Subcutaneous abdominal adipose tissue (tissue), 5 donors: ENCODE results near the gene RASGRP2.

ENCODE experiments used
- H3K27ac ChIP-seq: one replicate; pipeline ENCODE4 v1.7.0; 2013; ENCODE audit warnings: low read depth, mild to moderate bottlenecking, inconsistent platforms, low read length, moderate library complexity
- H3K27me3 ChIP-seq, 5 donors: one replicate each; pipeline ENCODE4 v1.7.0; 2013; ENCODE audit warnings: low read length in 5 of 5, inconsistent platforms in 1 of 5; ENCODE audit not compliant: control insufficient read depth in 5 of 5, insufficient read depth in 4 of 5
- H3K36me3 ChIP-seq, 5 donors: one replicate each; pipeline ENCODE4 v1.7.0; 2013; ENCODE audit warnings: low read length in 5 of 5; ENCODE audit not compliant: control insufficient read depth in 5 of 5, insufficient read depth in 5 of 5
- H3K4me1 ChIP-seq, 5 donors: one replicate each; pipeline ENCODE4 v1.7.0; 2013; ENCODE audit warnings: low read length in 5 of 5, mild to moderate bottlenecking in 3 of 5, moderate library complexity in 1 of 5; ENCODE audit not compliant: control insufficient read depth in 5 of 5, insufficient read depth in 5 of 5
- H3K4me3 ChIP-seq, 5 donors: one replicate each; pipeline ENCODE4 v1.7.0; 2013; ENCODE audit warnings: low read length in 5 of 5, low read depth in 1 of 5
- H3K9ac ChIP-seq, 5 donors: one replicate each; pipeline ENCODE4 v1.7.0; 2013; ENCODE audit warnings: low read length in 5 of 5, mild to moderate bottlenecking in 4 of 5, moderate library complexity in 3 of 5
- H3K9me3 ChIP-seq, 5 donors: one replicate each; pipeline ENCODE4 v1.7.0; 2013; ENCODE audit warnings: low read length in 5 of 5; ENCODE audit not compliant: control insufficient read depth in 5 of 5
- donor health status: healthy.
- donor health status: healthy.
- donor health status: healthy.
- donor health status: healthy.
- donor health status: healthy.

Gene RASGRP2

DNA sequence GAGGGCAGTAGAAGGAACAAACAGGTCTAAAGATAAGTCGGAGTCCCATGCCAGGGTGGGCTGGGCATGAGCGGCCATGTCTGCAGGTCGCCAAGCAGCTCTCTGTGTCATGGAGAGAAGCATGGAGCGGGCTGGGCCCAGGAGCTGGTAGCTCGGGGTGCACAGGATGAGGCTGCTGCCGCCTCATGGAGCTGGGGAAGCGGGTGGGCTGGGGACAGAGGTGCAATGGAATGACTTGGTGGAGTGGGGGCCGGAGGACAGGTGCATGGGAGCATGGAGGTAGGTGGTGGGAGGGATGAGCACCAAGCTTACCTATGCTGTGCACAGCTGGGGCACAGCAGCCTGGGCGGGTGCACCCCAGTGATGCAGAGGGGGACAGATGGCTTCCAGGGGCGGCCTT is 24.5 kb downstream of the RASGRP2 start:
- H3K36me3 ChIP-seq = no peaks in the 10 kb centered on the region
- peaks cover 0 to 9% (median 5%) of the 10 kb centered on the region in 5 donors for H3K4me1 ChIP-seq
- no peak overlapping the region for H3K27ac ChIP-seq
- H3K9me3 ChIP-seq = peaks cover 0 to 3% (median 0%) of the 10 kb centered on the region in 5 donors
- H3K4me3 ChIP-seq = no peak overlapping the region
- H3K9ac ChIP-seq = no peak overlapping the region
- H3K27me3 ChIP-seq = peaks cover 53 to 76% (median 68%) of the 10 kb centered on the region in 5 donors

GRCh38 chr11:64718780-64719124 is 25.2 kb downstream of the RASGRP2 start:
- H3K27me3 ChIP-seq = peaks cover 57 to 82% (median 75%) of the 10 kb centered on the region in 5 donors
- H3K36me3 ChIP-seq = no peaks in the 10 kb centered on the region
- H3K27ac ChIP-seq = no peak overlapping the region
- peaks cover 0 to 3% (median 0%) of the 10 kb centered on the region in 5 donors for H3K9me3 ChIP-seq
- peaks cover 0 to 10% (median 5%) of the 10 kb centered on the region in 5 donors for H3K4me1 ChIP-seq
- H3K4me3 ChIP-seq = no peak overlapping the region
- no peak overlapping the region for H3K9ac ChIP-seq

- peaks cover 0 to 8% (median 1%) of the 10 kb centered on the region in 5 donors for H3K4me1 ChIP-seq
- peaks cover 0 to 3% (median 0%) of the 10 kb centered on the region in 5 donors for H3K9me3 ChIP-seq
- no peak overlapping the region for H3K27ac ChIP-seq
- no peaks in the 10 kb centered on the region for H3K36me3 ChIP-seq
- peaks cover 57 to 84% (median 77%) of the 10 kb centered on the region in 5 donors for H3K27me3 ChIP-seq
- no peak overlapping the region for H3K9ac ChIP-seq
- no peak overlapping the region for H3K4me3 ChIP-seq
These were observed 25.7 kb downstream of the RASGRP2 start for GRCh38 chr11:64718084-64718779.

DNA sequence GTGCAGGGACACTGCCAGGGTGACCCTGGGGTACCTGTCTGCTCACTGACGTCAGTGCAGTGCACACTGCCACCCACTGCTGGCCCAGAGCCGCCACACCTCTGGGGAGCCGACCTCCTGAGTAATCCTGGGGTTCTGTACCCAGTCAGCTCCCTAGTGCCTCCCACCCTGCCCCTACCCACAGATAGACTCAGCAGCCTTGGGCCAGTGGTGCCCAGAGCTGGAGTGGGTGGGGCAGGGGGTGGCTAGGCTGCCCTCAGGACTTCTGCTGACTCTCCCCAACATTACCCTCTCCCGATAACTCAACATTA is 26.7 kb downstream of the RASGRP2 start:
- Histone ChIP-seq H3K9ac (no peak overlapping the region), H3K4me1 (peaks cover 0 to 12% (median 0%) of the 10 kb centered on the region in 5 donors), H3K9me3 (peaks cover 0 to 3% (median 0%) of the 10 kb centered on the region in 5 donors), H3K27me3 (peaks cover 62 to 90% (median 81%) of the 10 kb centered on the region in 5 donors), H3K36me3 (no peaks in the 10 kb centered on the region), H3K4me3 (no peak overlapping the region), H3K27ac (no peak overlapping the region)

GRCh38 chr11:64716473-64717267 is 27.3 kb downstream of the RASGRP2 start:
- Histone ChIP-seq H3K27ac (no peak overlapping the region), H3K9ac (no peak overlapping the region), H3K36me3 (no peaks in the 10 kb centered on the region), H3K27me3 (peaks cover 65 to 91% (median 81%) of the 10 kb centered on the region in 5 donors), H3K4me3 (no peak overlapping the region), H3K9me3 (peaks cover 0 to 3% (median 0%) of the 10 kb centered on the region in 5 donors), H3K4me1 (peaks cover 0 to 17% (median 0%) of the 10 kb centered on the region in 5 donors)

DNA sequence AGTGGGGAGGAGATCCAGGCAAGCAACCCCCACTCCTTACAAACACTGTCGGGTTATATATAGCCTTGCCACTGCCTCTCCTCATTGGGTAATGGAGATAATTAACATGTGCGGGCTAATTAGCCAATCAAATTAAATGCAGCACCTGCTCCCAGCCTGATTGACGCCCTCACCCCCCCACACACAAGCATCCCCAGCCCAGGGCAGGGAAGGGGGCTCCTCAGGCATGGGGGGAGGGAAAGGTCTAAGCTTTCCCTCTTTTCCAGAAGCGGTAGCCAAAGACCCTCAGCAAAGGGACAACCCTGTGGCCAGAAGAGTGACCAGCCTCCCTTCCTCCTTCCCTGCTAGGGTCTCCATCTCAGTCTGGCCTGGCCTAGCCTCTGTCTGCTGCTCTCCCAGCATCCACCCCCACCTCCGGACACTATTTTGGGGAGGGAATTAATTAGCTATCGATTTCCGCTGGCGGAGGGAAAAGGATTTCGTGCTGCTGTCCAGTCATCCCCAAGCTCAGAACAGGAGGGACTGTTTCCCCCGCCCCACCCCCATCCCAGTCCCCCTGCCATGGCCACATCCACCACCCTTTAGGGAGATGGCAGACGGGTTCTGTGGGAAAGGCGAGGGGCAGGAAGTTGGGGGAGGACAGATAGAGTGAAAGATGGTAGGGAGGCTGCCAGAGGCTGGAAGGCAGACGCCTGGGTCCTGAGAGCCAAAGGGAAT is 28.0 kb downstream of the RASGRP2 start:
- Histone ChIP-seq H3K9ac (no peak overlapping the region), H3K4me3 (no peak overlapping the region), H3K27ac (no peak overlapping the region), H3K9me3 (peaks cover 0 to 3% (median 0%) of the 10 kb centered on the region in 5 donors), H3K27me3 (peaks cover 67 to 92% (median 82%) of the 10 kb centered on the region in 5 donors), H3K4me1 (peaks cover 0 to 20% (median 0%) of the 10 kb centered on the region in 5 donors), H3K36me3 (no peaks in the 10 kb centered on the region)

DNA sequence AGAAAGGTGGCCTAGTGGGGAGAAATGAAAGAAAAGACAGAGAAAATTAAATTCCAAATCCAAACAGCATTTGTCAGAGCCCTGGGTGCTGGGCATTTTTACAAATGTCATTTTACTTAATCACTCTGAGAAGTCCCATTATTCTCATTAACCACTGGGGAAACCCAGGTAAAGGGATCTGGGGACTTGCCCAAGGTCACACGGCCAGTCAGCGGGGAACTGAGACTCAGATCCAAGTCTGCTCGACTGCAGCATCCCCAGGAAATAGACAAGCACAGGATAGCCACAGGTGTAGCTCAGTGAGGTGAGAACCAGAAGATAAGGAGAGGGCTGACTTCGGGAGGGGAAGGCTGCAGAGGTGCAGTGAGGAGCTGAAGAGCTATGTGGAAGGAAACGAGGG is 28.8 kb downstream of the RASGRP2 start:
- no peak overlapping the region for H3K9ac ChIP-seq
- no peak overlapping the region for H3K4me3 ChIP-seq
- no peaks in the 10 kb centered on the region for H3K36me3 ChIP-seq
- peaks cover 75 to 92% (median 84%) of the 10 kb centered on the region in 5 donors for H3K27me3 ChIP-seq
- H3K27ac ChIP-seq = no peak overlapping the region
- peaks cover 0 to 3% (median 0%) of the 10 kb centered on the region in 5 donors for H3K9me3 ChIP-seq
- peaks cover 0 to 20% (median 0%) of the 10 kb centered on the region in 5 donors for H3K4me1 ChIP-seq

DNA sequence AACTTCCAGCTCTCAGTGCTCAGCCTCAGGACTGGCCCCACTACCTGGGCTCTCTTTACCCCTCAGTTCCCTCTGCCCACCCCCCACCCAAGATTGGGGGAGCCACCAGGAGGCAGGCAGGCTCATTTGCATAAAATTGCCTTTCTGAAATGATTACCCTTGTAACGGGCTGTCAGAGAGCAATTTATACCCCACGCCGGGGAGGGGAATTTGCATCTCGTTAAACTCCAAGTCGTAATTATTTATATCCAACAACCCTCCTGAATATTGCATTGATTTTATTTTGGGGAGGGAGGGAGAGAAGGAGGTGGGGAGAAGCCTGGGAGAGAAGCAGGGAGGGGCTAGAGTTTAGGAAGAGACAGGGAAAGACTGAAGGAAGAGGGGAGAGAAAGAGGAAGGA is 29.3 kb downstream of the RASGRP2 start:
- H3K27me3 ChIP-seq = peaks cover 75 to 90% (median 81%) of the 10 kb centered on the region in 5 donors

GRCh38 chr11:64713781-64714363 is 30.1 kb downstream of the RASGRP2 start:
- Histone ChIP-seq H3K4me1 (peaks cover 0 to 20% (median 0%) of the 10 kb centered on the region in 5 donors), H3K9me3 (peaks cover 0 to 3% (median 0%) of the 10 kb centered on the region in 5 donors), H3K27ac (no peak overlapping the region), H3K4me3 (no peak overlapping the region), H3K9ac (no peak overlapping the region), H3K36me3 (no peaks in the 10 kb centered on the region), H3K27me3 (peaks cover 68 to 88% (median 76%) of the 10 kb centered on the region in 5 donors)

More for the DNA sequence above, 29.3 kb downstream of the RASGRP2 start:
- Histone ChIP-seq H3K27ac (no peak overlapping the region), H3K4me1 (peaks cover 0 to 20% (median 0%) of the 10 kb centered on the region in 5 donors), H3K4me3 (no peak overlapping the region), H3K36me3 (no peaks in the 10 kb centered on the region), H3K9me3 (peaks cover 0 to 3% (median 0%) of the 10 kb centered on the region in 5 donors), H3K9ac (no peak overlapping the region)
